WERI-Rb-1 (cell line): Measurements from ENCODE around the gene CDH24.

Experiments used
- DNase-seq: peaks from one replicate; pipeline ENCODE4 v3.0.0-alpha.2; 2020
- H3K27ac ChIP-seq: fragments of 250-450 bp; sonication (Bioruptor Pico); 2 replicates; pipeline ENCODE4 v1.5.1; 2020; ENCODE audit warnings: mild to moderate bottlenecking, moderate library complexity
- H3K27me3 ChIP-seq: fragments of 250-450 bp; sonication (Bioruptor Pico); 2 replicates; pipeline ENCODE4 v1.5.1; 2021; ENCODE audit warnings: mild to moderate bottlenecking, low read depth, moderate library complexity; ENCODE audit not compliant: insufficient read depth, severe bottlenecking
- H3K36me3 ChIP-seq: fragments of 250-450 bp; sonication (Bioruptor Pico); 2 replicates; pipeline ENCODE4 v1.5.1; 2020; ENCODE audit warnings: mild to moderate bottlenecking, moderate library complexity
- H3K4me3 ChIP-seq: 2 replicates; pipeline ENCODE4 v1.5.1; 2011; ENCODE audit warnings: low read depth, mild to moderate bottlenecking, control low read depth, low read length
- H3K9me3 ChIP-seq: fragments of 250-450 bp; sonication (Bioruptor Pico); 2 replicates; pipeline ENCODE4 v1.5.1; 2021; ENCODE audit warnings: mild to moderate bottlenecking, moderate library complexity; ENCODE audit not compliant: severe bottlenecking
- CTCF ChIP-seq: IDR thresholded peaks from 2 replicates; pipeline ENCODE4 v1.5.1; 2011; ENCODE audit warnings: low read depth, mild to moderate bottlenecking, control low read depth, inconsistent platforms, low read length

Gene CDH24

DNA sequence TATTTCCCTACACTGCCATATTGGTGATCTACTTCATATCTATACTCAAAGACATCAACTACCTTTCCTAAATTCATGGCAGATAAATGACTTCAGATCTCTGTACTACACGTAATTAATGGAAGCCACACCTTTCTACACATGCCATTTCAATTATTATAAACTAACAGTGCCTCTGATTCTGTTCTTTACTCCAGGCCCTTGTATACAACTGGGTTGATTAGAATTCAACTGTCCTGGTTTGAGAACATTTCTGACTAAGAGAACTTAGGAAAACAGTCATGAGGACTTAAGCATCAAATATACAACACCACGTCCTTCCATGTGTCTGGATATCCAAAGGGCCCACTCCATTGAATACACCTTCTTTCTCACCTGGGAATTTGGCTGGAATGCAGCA is 35.8 kb upstream of the CDH24 start:
- DNase-seq: no peak
- Histone ChIP-seq H3K9me3 (no peaks in the 10 kb centered on the region), H3K27me3 (no peaks in the 10 kb centered on the region), H3K36me3 (peaks cover 68% of the 10 kb centered on the region), H3K27ac (no peak overlapping the region), H3K4me3 (no peak overlapping the region)
- no peak for TF ChIP-seq CTCF

DNA sequence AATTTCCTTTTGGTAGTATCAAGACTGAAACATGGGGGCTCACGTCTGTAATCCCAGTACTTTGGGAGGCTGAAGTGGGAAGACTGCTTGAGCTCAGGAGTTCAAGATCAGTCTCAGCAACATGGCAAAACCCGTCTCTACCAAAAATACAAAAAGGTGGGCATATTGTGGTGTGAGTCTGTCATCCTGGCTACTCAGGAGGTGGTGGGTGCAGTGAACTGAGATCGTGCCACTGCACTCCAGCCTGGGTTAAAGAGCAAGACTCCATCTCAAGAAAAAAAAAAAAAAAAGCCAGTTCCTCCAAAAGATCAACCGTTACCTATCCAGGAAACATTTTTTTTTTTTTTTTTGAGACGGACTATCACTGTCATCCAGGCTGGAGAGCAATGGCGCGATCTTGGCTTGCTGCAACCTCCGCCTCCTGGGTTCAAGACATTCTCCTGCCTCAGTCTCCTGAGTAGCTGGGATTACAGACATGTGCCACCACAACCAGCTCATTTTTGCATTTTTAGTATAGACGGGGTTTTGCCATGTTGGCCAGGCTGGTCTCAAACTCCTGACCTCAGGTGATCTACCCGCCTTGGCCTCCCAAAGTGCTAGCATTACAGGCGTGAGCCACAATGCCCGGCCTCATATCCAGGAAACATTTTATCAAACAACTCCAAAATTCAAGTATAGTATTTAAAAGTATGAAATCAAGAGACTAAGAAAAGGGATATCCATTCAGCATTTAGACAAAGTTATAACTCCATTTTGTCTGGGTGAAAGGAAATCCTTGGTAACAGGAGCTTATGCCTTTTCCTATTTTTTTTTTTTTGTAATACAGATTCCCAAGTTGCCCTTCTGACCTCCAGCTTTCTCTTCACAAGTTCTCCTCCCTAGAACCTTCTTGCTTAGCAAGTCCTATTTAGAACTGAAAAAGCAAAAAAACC is 34.2 kb upstream of the CDH24 start:
- H3K27me3 ChIP-seq: no peaks in the 10 kb centered on the region
- no peak overlapping the region for H3K27ac ChIP-seq
- TF ChIP-seq CTCF: no peak
- H3K4me3 ChIP-seq: no peak overlapping the region
- H3K9me3 ChIP-seq: no peaks in the 10 kb centered on the region
- peaks cover 64% of the 10 kb centered on the region for H3K36me3 ChIP-seq
- DNase-seq: no peak

GRCh38 chr14:23090254-23090636 is 32.9 kb upstream of the CDH24 start:
- Histone ChIP-seq H3K4me3 (no peak overlapping the region), H3K27me3 (no peaks in the 10 kb centered on the region), H3K9me3 (no peaks in the 10 kb centered on the region), H3K36me3 (peaks cover 75% of the 10 kb centered on the region), H3K27ac (no peak overlapping the region)
- no peak for DNase-seq
- no peak for TF ChIP-seq CTCF

DNA sequence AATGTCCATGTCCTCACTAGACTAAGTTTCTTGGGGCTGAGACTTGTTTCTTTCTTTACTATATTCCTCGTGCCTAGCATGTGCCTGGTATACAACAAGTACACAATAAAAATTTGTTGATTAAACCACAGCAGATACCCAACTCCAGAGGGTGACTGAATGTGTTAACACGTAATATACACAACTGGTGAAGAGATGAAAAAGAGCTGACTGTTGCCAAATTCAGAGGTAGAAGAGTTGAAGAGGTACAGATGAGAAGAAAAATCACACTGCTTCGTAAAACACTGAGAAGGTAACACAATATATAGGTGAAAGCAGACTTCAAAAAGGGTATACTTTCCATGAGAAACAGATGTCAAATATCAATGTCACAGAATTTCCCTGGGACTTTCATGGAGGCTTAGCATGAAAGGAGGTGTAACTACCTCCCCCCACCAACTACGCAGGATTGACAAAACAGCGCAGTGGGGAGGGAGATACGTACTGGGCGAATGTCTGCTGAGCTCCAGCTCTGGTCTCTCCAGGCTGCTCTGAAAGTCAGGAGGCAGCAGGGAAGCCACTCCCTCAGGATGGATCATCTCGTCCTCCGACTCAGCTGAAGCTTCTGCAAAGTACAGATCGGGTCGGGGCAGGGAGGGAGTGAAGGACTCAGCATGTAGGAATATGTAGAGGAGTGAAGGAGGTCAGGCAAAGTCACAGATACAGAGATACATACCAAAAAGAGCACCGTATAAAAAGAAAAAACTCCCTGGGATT is 32.4 kb upstream of the CDH24 start:
- no peak overlapping the region for H3K27ac ChIP-seq
- DNase-seq: no peak
- H3K36me3 ChIP-seq: peaks cover 78% of the 10 kb centered on the region
- TF ChIP-seq CTCF: no peak
- no peaks in the 10 kb centered on the region for H3K27me3 ChIP-seq
- H3K4me3 ChIP-seq: no peak overlapping the region
- no peaks in the 10 kb centered on the region for H3K9me3 ChIP-seq

GRCh38 chr14:23086565-23086964 is 29.2 kb upstream of the CDH24 start:
- Histone ChIP-seq H3K9me3 (no peaks in the 10 kb centered on the region), H3K27me3 (no peaks in the 10 kb centered on the region), H3K27ac (no peak overlapping the region), H3K4me3 (no peak overlapping the region), H3K36me3 (peaks cover 85% of the 10 kb centered on the region)
- TF ChIP-seq CTCF: no peak
- DNase-seq: no peak
